WERI-Rb-1 (cell line): ENCODE data around the gene TBXAS1.

Experiments used
- DNase-seq: peaks from one replicate; pipeline ENCODE4 v3.0.0-alpha.2; 2020
- H3K27ac ChIP-seq: fragments of 250-450 bp; sonication (Bioruptor Pico); 2 replicates; pipeline ENCODE4 v1.5.1; 2020; ENCODE audit warnings: mild to moderate bottlenecking, moderate library complexity
- H3K27me3 ChIP-seq: fragments of 250-450 bp; sonication (Bioruptor Pico); 2 replicates; pipeline ENCODE4 v1.5.1; 2021; ENCODE audit warnings: mild to moderate bottlenecking, low read depth, moderate library complexity; ENCODE audit not compliant: insufficient read depth, severe bottlenecking
- H3K36me3 ChIP-seq: fragments of 250-450 bp; sonication (Bioruptor Pico); 2 replicates; pipeline ENCODE4 v1.5.1; 2020; ENCODE audit warnings: mild to moderate bottlenecking, moderate library complexity
- H3K4me3 ChIP-seq: 2 replicates; pipeline ENCODE4 v1.5.1; 2011; ENCODE audit warnings: low read depth, mild to moderate bottlenecking, control low read depth, low read length
- H3K9me3 ChIP-seq: fragments of 250-450 bp; sonication (Bioruptor Pico); 2 replicates; pipeline ENCODE4 v1.5.1; 2021; ENCODE audit warnings: mild to moderate bottlenecking, moderate library complexity; ENCODE audit not compliant: severe bottlenecking
- TF ChIP-seq, protein P1 (sequence below): IDR thresholded peaks from 2 replicates; pipeline ENCODE4 v1.5.1; 2011; ENCODE audit warnings: low read depth, mild to moderate bottlenecking, control low read depth, inconsistent platforms, low read length

TBXAS1 gene

DNA sequence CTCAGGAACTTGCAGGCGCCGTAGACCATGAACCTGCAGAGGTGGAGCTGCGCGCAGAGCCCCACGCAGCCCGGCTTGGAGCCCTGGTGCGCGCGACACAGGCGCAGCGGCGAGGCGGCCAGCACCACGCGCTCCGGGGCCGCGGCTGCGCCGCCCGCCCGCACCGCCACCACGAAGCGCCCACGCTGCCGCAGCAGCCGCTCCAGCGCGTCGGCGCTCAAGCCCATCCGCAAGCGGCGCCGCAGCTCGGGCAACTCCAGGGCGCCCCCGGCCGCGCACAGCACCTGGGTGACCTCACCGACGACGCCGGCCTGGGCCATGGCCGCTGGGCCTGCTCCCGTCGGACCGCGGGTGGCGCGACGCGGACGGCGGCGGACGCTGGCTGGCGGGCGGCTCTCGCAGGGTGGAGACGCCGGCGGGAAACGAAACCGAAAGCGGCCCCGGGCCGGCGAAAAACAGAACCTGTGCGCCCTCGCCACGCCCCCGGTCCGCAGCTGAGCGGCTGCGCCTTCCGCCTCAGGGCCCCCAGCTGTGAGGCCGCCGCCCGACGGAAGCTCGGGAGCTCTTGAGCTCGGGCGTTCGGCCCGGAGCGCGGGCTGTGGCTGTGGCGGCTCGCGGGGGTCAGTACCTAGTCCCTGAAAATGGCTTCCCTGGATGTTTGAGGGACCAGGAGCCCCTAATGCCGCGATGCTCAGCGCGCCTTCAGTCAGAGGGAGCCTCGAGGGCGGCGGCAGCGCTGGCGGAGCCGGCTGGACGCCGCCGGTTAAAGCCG lies 233.7 kb downstream of the TBXAS1 start, which contains the start of gene PARP12:
PARP12 (minus strand) TSS at position 424 of the 772 bp plus-strand sequence; CDS start at position 320, 104 bp downstream.
- no peak within 1 kb of the TSS for H3K27ac ChIP-seq
- TF ChIP-seq, protein P1, sequence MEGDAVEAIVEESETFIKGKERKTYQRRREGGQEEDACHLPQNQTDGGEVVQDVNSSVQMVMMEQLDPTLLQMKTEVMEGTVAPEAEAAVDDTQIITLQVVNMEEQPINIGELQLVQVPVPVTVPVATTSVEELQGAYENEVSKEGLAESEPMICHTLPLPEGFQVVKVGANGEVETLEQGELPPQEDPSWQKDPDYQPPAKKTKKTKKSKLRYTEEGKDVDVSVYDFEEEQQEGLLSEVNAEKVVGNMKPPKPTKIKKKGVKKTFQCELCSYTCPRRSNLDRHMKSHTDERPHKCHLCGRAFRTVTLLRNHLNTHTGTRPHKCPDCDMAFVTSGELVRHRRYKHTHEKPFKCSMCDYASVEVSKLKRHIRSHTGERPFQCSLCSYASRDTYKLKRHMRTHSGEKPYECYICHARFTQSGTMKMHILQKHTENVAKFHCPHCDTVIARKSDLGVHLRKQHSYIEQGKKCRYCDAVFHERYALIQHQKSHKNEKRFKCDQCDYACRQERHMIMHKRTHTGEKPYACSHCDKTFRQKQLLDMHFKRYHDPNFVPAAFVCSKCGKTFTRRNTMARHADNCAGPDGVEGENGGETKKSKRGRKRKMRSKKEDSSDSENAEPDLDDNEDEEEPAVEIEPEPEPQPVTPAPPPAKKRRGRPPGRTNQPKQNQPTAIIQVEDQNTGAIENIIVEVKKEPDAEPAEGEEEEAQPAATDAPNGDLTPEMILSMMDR = no peak
- DNase-seq = no peak
- no peaks in the 10 kb centered on the region for H3K27me3 ChIP-seq
- no peak within 1 kb of the TSS for H3K4me3 ChIP-seq
- H3K36me3 ChIP-seq = no peaks in the 10 kb centered on the region
- H3K9me3 ChIP-seq = peaks cover under 1% of the 10 kb centered on the region

DNA sequence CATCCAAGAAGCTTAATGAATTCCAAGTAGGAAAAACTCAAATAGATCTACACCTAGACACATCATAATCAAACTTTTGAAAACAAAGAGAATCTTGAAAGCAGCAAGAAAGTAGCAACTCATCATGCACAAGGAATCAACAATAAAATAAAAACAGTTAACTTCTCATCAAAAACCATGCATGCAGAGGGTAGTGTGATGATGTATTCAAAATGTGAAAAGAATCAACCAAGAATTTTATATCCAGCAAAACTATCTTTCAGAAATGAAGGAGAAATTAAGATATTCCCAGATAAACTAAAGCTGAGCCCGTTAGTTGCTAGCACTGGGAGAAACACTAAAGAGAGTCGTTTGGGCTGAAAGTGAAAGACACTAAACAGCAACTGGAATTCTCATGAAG lies 238.0 kb downstream of the TBXAS1 start:
- no peaks in the 10 kb centered on the region for H3K27me3 ChIP-seq
- TF ChIP-seq, protein P1 = no peak
- DNase-seq = no peak
- H3K36me3 ChIP-seq = no peaks in the 10 kb centered on the region
- H3K27ac ChIP-seq = no peak overlapping the region
- peaks cover 2% of the 10 kb centered on the region for H3K9me3 ChIP-seq
- H3K4me3 ChIP-seq = no peak overlapping the region

DNA sequence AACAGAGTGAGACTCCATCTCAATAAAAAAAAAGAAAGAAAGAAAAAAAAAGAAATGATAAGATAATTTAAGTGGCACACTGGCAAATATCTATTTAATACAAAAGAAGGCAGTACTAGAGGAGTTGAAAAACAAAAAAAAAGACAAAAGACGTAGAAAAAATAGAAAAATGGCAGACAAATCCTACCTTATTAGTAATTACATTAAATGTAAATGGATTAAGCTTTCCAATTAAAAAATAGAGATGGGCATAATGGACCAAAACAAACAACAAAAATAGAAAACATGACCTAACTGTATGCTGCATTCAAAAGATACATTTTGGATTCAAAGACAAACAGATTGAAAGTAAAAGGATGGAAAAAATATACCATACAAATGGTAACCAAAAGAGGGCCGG lies 239.0 kb downstream of the TBXAS1 start:
- DNase-seq = no peak
- Histone ChIP-seq H3K9me3 (peaks cover 2% of the 10 kb centered on the region), H3K27me3 (no peaks in the 10 kb centered on the region), H3K36me3 (no peaks in the 10 kb centered on the region), H3K4me3 (no peak overlapping the region), H3K27ac (no peak overlapping the region)
- TF ChIP-seq, protein P1 = no peak

DNA sequence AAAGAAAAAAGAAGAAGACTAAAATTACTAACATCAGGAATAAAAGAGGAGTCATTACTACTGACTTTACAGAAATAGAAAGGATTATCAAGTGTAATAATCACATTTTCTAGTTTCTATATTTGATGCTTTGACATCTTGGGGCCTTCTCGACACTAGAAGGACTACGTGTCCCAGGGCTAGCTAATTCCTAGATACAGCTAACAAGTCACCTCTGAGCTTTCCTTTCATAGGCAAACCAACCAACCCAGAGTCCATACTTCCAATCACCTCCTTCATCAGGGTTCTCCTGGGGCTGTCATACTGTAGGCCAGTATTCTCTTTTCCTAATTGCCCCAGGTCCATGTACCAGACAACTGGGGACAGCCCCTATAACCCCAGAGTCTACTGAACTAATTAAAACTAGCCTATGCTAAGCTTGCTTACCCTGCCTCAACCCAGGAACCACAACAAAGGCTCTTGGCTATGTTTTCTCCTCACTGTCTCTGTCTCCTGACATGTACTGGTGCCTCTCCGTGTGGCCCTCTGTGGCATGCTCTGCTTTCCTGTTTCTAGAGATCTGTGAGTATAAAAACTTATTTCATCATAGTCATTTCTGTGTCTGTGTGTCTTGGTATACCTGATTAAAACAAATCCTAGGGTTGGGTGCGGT lies 240.4 kb downstream of the TBXAS1 start:
- Histone ChIP-seq H3K9me3 (peaks cover 2% of the 10 kb centered on the region), H3K36me3 (no peaks in the 10 kb centered on the region), H3K27me3 (no peaks in the 10 kb centered on the region), H3K27ac (no peak overlapping the region), H3K4me3 (no peak overlapping the region)
- DNase-seq = no peak
- TF ChIP-seq, protein P1 = no peak
